ENCODE measurements around the gene GPANK1.

The GPANK1 gene

GRCh38 chr6:31690231-31691077 is 25.7 kb upstream of the GPANK1 start:
- no peak for FAIRE-seq

- no peak for FAIRE-seq
Observed at GRCh38 chr6:31689249-31690110, 24.7 kb upstream of the GPANK1 start.

- no peak for FAIRE-seq
Observed at GRCh38 chr6:31687860-31688693, 23.3 kb upstream of the GPANK1 start.

- no peak for FAIRE-seq
Observed at GRCh38 chr6:31687321-31687720, 22.5 kb upstream of the GPANK1 start.

GRCh38 chr6:31686483-31686882 is 21.7 kb upstream of the GPANK1 start:
- FAIRE-seq: no peak

- FAIRE-seq: no peak
Observed at GRCh38 chr6:31683591-31683990, 18.8 kb upstream of the GPANK1 start.

- FAIRE-seq: no peak
Observed at GRCh38 chr6:31681135-31681671, 16.4 kb upstream of the GPANK1 start.

GRCh38 chr6:31680226-31681134 is 15.7 kb upstream of the GPANK1 start, which contains the start of gene LY6G5C:
LY6G5C (minus strand) TSS chr6:31681067; CDS start chr6:31680373, 694 bp downstream.
- no peak for FAIRE-seq

- no peak for FAIRE-seq
Observed at GRCh38 chr6:31677955-31678354, 13.2 kb upstream of the GPANK1 start.

- no peak for FAIRE-seq
Observed at GRCh38 chr6:31676904-31677303, 12.1 kb upstream of the GPANK1 start.

- no peak for FAIRE-seq
Observed at GRCh38 chr6:31676322-31676903, 11.6 kb upstream of the GPANK1 start.

GRCh38 chr6:31669676-31670075 is 4.9 kb upstream of the GPANK1 start, which contains the start of gene LY6G5B:
LY6G5B (plus strand) TSS chr6:31669976; CDS start chr6:31670951, 975 bp downstream.
- FAIRE-seq: no peak

- FAIRE-seq: no peak
Observed at GRCh38 chr6:31666337-31666965, 1.7 kb upstream of the GPANK1 start.

- FAIRE-seq: peak; percentile 91
Observed at GRCh38 chr6:31665501-31666336, 922 bp upstream of the GPANK1 start, which contains the start of gene CSNK2B. CSNK2B (plus strand) TSS chr6:31666080; CDS start chr6:31666832, 752 bp downstream.

- no peak for FAIRE-seq
Observed at GRCh38 chr6:31663961-31664789, 622 bp downstream of the GPANK1 start.

- no peak for FAIRE-seq
Observed at GRCh38 chr6:31663126-31663960, 1.5 kb downstream of the GPANK1 start.

- FAIRE-seq: no peak
Observed at GRCh38 chr6:31662124-31662723, 2.6 kb downstream of the GPANK1 start.
